ENCODE results near the gene EXO1. TPM values are rescaled to one million over a fixed set of nuclear protein-coding genes. Genes with fewer than 3 reads are reported as not detected.

The EXO1 gene
- polyA plus RNA-seq, 1 of the 3 experiments (the other 2 are of a cell fraction) = 3.9 TPM

DNA sequence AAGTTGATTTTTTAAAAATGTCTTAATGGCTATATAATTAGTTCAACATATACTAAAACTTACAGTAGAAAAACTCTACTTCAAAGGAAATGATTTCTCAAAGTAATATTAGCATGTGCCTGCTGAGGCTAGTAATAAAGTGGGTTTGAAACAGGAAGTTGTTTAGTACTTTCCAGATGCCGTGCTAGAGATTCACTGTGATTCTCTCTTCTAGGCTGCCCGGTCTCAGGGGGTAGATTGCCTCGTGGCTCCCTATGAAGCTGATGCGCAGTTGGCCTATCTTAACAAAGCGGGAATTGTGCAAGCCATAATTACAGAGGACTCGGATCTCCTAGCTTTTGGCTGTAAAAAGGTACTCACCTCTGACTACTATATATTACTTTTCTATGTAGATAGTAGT lies 9.1 kb downstream of the EXO1 start (continued):
- TF ChIP-seq, protein P1, sequence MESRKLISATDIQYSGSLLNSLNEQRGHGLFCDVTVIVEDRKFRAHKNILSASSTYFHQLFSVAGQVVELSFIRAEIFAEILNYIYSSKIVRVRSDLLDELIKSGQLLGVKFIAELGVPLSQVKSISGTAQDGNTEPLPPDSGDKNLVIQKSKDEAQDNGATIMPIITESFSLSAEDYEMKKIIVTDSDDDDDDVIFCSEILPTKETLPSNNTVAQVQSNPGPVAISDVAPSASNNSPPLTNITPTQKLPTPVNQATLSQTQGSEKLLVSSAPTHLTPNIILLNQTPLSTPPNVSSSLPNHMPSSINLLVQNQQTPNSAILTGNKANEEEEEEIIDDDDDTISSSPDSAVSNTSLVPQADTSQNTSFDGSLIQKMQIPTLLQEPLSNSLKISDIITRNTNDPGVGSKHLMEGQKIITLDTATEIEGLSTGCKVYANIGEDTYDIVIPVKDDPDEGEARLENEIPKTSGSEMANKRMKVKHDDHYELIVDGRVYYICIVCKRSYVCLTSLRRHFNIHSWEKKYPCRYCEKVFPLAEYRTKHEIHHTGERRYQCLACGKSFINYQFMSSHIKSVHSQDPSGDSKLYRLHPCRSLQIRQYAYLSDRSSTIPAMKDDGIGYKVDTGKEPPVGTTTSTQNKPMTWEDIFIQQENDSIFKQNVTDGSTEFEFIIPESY (IDR thresholded peaks at IDR 0.05; ENCODE audit: borderline replicate concordance, low read depth) = no peak
- no peak for TF ChIP-seq JUND (IDR thresholded peaks at IDR 0.05)
- TF ChIP-seq, protein P2, sequence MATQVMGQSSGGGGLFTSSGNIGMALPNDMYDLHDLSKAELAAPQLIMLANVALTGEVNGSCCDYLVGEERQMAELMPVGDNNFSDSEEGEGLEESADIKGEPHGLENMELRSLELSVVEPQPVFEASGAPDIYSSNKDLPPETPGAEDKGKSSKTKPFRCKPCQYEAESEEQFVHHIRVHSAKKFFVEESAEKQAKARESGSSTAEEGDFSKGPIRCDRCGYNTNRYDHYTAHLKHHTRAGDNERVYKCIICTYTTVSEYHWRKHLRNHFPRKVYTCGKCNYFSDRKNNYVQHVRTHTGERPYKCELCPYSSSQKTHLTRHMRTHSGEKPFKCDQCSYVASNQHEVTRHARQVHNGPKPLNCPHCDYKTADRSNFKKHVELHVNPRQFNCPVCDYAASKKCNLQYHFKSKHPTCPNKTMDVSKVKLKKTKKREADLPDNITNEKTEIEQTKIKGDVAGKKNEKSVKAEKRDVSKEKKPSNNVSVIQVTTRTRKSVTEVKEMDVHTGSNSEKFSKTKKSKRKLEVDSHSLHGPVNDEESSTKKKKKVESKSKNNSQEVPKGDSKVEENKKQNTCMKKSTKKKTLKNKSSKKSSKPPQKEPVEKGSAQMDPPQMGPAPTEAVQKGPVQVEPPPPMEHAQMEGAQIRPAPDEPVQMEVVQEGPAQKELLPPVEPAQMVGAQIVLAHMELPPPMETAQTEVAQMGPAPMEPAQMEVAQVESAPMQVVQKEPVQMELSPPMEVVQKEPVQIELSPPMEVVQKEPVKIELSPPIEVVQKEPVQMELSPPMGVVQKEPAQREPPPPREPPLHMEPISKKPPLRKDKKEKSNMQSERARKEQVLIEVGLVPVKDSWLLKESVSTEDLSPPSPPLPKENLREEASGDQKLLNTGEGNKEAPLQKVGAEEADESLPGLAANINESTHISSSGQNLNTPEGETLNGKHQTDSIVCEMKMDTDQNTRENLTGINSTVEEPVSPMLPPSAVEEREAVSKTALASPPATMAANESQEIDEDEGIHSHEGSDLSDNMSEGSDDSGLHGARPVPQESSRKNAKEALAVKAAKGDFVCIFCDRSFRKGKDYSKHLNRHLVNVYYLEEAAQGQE (IDR thresholded peaks at IDR 0.05; ENCODE audit: low read depth, low read length) = no peak

DNA sequence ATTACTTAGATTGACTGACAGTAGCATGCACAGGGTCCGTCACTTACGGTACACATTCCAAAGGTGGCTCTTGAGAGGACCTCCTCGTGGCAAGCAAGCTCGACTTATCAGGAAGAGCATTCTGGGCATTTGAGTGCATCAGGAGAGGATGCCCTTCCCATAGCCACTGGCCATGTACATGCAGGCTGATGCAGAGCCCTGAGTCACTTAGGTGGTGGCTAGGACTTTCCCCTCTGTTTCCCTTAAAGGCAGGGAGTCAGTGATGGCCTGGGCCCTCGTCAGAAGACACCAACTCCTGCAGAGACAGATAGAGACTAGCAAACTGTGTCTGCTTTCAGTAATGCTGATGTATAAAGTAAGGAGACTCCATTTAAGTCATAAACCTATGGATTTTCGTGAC lies 12.9 kb downstream of the EXO1 start:
- Histone ChIP-seq H3K4me3 (ENCODE audit: low read depth in 2 of 2, low read length in 1 of 2) (no peak overlapping the region), H3K27me3 (ENCODE audit: insufficient read depth) (no peaks in the 10 kb centered on the region), H2AFZ (ENCODE audit: low read depth) (no peak overlapping the region), H3K4me1 (ENCODE audit: control insufficient read depth in 1 of 2, insufficient read depth in 2 of 2, low read depth in 1 of 2, low read length in 1 of 2) (no peaks in the 10 kb centered on the region; a peak in 2 of 4 replicates), H3K79me2 (ENCODE audit: insufficient read depth) (no peaks in the 10 kb centered on the region), H3K9me2 (no peaks in the 10 kb centered on the region), H3F3A (replicated peaks; ENCODE audit: insufficient read depth) (peaks cover 5% of the 10 kb centered on the region), H3K27ac (ENCODE audit: low read depth in 2 of 2, low read length in 1 of 2) (no peak overlapping the region), H3K9me3 (no peaks in the 10 kb centered on the region), H3K4me2 (no peak overlapping the region), H3K36me3 (replicated peaks in 1 of 2; ENCODE audit: control insufficient read depth in 1 of 2, insufficient read depth in 2 of 2, low read length in 1 of 2) (peaks cover 19 to 58% of the 10 kb centered on the region in 2 experiments), H4K20me1 (ENCODE audit: insufficient read depth) (no peaks in the 10 kb centered on the region), H3K9ac (no peak overlapping the region)
- ChIA-PET POLR2A (no interaction called here), CTCF (interaction anchor here (1.0 to 2.3 kb wide), 2 partner anchors 13 to 250 kb away, joined by 3 to 8 read pairs; partner anchors contain the start of gene EXO1)
- DNase-seq = no peak
- WGBS (ENCODE audit: low lambda C conversion rate) = 89% methylated on average over 6 of the region's 6 CpGs
- TF ChIP-seq POLR2AphosphoS5 (IDR thresholded peaks at IDR 0.05; ENCODE audit: low read depth, low read length) (no peak), NRF1 (IDR thresholded peaks at IDR 0.05; ENCODE audit: low read depth, low read length) (no peak), YY1 (IDR thresholded peaks at IDR 0.05; ENCODE audit: low read depth) (no peak), RFX5 (IDR thresholded peaks at IDR 0.05; ENCODE audit: low read length) (no peak), FOSL2 (IDR thresholded peaks at IDR 0.05; ENCODE audit: borderline replicate concordance, low read depth) (no peak)
- TF ChIP-seq, protein P3, sequence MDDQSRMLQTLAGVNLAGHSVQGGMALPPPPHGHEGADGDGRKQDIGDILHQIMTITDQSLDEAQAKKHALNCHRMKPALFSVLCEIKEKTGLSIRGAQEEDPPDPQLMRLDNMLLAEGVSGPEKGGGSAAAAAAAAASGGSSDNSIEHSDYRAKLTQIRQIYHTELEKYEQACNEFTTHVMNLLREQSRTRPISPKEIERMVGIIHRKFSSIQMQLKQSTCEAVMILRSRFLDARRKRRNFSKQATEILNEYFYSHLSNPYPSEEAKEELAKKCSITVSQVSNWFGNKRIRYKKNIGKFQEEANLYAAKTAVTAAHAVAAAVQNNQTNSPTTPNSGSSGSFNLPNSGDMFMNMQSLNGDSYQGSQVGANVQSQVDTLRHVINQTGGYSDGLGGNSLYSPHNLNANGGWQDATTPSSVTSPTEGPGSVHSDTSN (IDR thresholded peaks at IDR 0.05) = no peak

Data from SK-N-SH (cell line).